Limb (tissue), 2 donors: ENCODE results near the gene FGR.
A peak's percentile ranks its signal among the peaks of the same experiment; 100 is the strongest.

Source experiments
- DNase-seq, 2 donors: peaks; one replicate each; pipeline ENCODE4 v3.0.0-alpha.2; 2016; ENCODE audit errors: extremely low spot score in 2 of 2

Gene FGR

DNA sequence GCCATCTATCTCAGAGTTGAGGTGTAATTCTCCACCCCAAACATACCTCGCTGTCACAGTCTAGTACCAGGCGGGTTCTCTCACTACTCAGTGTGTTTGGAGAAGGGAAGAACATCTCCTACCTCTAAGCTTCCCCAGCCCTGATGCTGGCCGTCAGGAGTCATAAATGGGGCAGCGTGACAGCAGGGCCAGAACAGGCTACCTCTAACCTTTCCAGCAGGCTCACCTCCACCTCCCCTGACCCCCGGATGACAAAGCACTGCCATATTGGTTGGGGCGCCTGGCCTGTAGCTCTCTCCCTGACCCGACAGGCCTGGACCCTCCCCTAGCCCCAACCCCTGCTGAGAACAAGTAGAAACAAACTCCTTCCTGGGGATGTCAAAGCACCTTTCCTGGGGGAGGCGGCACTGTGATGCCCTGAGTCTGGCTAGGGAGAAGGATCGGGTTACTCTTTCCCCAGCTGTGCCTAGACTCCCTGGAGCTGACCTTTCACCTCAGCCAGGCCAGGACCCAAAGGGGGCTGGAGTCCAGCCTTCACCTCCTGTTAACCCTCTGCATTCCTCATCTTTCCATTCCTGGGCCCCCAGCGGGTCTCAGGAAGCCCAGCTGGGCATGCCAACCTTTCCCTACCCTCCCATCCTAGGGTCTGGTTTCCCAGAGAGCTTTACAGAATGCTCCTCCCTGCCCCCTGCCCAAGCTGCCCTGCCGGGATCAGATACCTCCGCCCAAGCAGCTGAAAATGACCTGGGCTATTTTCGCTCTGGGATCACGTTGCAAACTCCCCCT, 65.3 kb downstream of the FGR start:
- peak in 1 of 2 donors; percentile 40 for DNase-seq

DNA sequence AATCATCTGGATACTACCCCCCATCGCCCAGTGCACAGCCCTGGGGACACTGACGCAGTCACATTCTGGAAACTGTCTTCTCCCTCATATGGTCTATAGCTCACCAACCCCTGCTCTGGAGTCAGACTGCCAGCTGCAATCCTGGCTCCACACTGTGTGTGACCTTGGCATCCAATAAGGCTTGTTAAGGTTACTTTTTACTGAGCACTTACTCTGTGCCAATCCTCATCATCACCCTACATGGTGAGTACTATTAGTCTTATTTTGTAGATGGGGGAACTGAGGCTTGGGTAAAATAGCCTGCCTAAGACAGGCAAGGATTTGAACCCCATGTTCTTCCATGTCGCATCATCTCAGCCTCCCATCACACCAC, 65.9 kb downstream of the FGR start:
- no peak for DNase-seq

DNA sequence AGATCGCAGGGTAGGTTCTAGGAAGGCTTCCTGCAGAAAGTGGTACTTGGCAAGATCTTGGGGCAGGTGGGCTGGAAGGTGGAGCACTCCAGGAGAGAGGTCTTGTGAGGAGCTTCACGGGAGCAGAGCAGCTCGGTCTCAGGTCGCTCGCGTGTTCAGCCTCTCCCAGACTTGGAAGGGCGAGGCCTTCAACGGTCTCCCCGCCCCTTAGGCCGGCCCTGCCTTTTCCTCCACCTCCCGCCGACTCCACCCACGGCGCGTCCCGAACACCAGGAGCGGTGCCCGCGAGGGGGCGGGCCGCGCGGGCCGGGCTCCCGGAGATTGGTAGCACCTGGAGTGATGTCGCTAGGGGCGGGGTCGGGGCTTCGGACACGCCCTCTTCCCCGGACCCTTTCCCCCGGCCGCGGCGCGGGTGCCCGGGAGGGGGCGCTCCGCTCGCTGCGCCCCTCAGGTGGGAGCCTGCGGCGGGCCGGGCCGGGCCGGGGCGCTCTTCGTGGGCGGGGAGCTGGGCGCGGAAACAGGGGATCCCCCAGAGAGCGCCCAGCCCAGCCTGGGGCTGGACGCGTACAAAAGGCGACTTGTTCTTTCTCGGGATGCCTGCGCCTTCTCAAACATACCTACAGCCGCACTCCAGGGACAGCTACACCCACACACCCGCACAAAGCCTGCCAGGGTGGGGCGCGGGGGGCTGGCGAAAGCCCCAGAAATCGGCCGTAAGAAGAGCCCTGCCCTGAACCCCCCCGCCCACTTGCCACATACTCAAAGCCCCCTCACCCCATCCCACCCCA, 66.5 kb downstream of the FGR start:
- peak; percentile 89 to 93 for DNase-seq

DNA sequence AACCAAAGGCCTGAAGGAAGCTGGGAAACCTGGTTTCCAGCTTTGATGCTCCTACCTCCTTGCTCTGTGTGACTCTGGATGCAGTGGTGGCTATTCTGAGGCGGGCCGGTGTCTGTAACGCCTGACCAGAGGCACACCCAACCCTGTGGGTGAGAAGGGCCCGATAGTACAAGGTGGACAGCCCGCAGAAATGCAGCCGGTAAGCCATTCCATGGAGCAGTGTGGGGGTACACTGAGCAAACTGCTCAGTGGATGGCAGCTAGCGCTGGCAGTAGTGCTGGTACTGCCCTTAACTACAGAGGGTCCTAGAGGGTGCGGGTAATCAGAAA, 67.0 kb downstream of the FGR start:
- DNase-seq = no peak

DNA sequence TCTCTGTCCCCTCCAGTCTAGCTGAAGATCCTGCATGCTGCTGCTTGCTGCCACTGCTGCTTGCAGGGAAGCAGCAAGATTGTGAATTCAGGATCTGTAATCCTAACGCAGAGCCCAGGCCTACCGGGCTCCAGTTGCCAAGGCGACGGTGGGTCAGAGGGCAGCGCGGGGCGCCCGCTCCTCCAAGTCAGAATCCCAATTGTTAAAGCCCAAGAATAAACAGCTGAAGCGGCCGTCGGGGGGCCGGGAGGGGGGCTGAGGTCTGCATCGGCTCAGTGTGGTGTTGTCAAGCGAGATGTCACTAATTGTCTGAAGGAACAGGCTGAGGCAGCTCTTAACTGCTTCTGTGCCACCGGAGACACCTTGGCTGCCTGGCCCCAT, 67.8 kb downstream of the FGR start:
- DNase-seq = peak in 1 of 2 donors; percentile 55

DNA sequence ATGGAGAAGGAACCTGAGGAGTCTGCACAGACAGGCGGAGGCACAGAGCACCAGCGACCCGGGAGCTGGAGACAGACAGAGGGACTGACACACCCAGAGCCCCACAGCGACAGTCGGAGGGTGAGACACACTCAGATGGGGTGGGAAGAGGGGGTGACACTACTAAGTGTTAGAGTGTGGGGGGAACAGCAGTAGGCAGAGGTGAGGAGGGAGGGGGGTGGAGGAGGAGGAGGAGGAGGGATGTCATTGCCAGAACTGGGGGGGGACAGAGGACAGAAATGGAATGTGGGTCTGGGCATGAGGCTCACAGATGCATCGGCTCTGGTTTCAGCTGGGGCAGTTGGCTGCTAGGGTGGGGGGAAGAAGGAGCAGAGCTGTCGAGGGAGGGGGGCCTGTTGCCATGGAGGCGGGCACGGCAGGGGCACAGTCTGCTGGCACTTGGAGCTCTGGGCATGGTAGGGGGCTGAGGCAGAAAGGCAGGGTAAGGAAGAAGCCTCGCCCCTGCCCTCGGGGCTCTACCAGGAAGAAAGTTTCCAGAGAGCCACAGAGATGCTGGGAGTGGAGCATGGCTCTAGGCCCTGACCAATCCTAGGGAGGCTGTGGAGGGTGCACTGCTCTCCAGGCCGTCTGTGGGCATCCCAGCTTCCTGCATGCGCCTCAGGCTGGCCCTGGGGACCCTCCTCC, 68.4 kb downstream of the FGR start:
- peak in 1 of 2 donors; percentile 33 for DNase-seq

DNA sequence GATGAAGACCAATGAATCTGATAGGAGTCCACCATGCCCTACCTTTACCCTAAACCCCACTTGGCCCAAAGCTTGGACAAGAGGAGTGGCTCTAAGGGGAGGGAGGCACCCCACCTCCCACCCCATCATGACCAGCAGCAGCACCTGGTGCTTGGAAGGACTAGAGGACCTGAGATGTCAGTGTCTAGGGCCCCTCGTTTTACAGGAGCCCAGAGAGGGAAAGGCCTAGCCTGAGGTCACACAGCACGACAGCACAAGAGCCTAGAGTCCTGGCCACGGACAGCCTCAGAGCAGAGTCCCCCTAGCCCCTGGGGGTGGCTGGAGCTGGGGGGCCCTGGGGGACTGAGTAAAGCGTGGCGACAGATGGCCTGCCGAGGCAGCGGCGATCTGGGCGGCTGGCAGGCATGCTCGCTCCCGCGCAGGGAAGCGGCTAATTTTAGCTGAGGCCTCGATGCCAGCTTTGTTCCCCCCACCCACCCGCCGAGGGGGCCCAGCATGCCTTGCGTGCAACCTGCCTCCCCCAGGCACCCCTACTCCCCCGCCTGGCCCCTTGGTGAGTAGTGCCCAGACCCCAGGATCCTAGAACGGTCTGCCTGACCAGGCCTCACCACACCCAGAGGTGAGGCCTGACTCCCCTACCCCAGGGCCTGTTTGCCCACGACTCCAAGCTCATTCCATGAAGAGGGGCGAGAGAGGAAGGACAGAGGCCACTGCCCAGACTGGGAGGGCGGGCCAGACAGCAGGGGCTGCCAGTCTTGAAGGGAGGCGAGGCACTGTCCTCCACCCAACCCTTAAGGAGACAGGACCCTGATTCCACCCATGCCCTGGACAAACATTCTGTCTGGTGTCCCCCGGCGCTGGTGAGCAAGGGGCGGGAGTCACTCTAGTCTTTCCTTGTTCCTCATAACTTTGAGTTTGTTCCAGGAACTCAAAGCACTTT, 70.0 kb downstream of the FGR start:
- no peak for DNase-seq

DNA sequence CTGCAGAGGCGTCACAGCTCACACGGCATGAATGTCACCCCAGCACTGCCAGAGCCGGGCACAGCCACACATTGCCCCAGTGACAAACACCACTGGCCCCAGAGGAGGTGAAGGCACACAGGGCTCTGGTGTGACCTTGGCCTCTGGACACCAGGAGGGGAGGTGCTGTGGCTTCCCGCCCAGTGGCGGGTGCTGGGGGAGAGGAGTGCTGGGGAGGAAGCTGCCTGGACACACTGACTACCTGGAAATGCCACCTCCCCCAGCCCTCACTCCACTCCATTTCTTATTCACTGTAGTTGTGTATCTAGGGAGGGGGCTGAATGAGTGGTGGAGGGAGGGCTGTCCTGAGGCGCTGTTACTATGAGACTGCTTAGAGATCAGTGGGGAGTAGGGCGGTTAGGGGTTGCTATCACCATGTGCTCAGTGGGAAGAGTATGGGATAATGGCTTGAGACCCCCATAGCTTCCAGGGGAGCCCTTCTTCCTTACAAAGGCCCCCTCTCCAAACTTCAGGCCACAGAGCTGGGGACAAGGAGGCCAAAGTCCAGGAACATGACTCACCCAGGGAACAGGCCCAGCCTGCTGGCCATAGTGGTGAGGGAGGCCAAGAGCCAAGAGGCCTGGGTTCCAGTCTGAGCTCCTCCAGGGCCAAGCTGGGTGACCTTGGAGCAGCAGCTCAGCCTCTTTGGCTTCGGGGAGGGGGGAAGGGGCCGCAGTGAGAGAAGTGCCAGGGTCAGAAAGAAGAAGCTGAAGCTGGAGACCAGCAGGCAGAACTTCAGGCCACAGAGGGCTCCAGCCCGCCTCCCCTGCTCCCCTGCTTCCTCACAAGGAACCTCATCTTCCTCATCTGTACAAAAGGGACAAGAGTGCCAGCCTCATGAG, 71.2 kb downstream of the FGR start:
- no peak for DNase-seq

DNA sequence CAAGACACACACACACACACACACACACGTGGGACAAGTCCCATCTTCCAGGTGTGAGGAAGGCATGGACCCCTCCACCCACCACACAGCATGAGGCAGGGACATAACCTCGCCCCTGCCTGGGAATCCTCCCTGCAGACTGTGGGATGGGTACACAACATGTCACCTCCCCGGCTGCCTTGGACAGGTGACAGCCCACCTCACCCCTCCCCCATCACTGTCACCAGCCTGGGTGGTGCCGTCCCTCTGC, 71.7 kb downstream of the FGR start:
- no peak for DNase-seq

DNA sequence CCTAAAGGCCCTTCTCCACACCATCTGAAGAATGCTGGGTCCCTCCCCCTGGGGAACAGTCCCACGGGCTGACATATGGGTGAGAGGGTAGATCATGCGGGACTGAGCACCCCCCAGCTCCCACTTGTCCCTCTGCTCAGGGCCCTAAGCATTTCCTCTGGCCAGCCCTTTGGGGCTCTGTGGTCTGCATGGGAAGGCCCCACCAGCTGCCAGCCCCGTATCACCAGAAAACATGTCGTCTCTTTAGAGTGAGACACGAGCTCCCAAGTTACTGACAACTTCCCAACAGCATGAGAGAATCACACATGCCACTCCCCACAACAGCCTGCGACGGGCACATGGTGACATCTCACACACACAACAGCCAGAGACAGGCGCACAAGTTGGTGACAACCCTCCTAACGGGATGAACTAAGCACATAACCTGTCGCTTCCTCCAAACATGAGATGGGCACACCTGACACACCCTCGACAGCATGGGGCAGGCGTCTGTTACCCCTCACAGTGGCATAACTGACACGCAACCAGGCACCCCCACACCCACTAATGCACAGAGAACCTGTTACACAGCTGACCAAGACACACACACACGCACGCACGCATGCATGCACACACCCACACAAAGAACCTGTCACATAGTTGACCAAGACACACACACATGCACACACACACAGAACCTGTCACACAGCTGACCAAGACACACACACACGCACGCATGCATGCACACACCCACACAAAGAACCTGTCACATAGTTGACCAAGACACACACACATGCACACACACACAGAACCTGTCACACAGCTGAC, 72.2 kb downstream of the FGR start:
- peak in 1 of 2 donors; percentile 28 for DNase-seq
